ENCODE data around the gene WDR81. TPM values are rescaled to one million over a fixed set of nuclear protein-coding genes. Genes with fewer than 3 reads are reported as not detected.
"Not testable (repeated sequence)": the region's sequence is repeated elsewhere in the genome, so short reads cannot be mapped to it uniquely, and the experiment has no call there.

The WDR81 gene
- total and polyA plus RNA-seq, 2 donors (not counting 1 experiment from before 2014, with no cell fraction given), result 52.7 to 102 TPM

DNA sequence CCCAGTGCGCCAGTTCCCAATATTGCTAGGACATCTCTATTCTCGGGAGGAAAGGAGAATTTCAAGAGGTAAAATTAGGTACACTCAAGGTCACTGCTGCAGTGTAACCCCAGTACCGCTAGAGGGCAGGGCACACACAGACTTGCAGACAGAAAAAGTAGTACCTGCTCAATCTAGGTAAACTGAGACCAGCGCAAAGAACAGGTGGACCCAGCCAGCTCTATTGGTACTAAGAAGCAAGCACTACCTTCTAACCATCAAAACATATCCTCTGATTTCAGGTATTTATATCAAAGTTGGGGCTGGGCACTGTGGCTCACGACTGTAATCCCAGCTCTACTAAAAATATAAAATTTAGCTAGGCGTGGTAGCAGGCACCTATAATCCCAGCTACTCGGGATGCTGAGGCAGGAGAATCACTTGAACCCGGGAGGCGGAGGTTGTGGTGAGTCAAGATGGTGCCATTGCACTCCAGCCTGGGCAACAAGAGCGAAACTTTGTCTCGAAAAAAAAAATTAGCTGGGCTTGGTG, 3.6 kb upstream of the WDR81 start:
- Mint-ChIP-seq H3K27me3 (no peaks in the 10 kb centered on the region), H3K4me3 (peak overlapping the region; percentile 68), H3K9me3 (ENCODE audit: insufficient read depth) (no peaks in the 10 kb centered on the region), H3K27ac (peak overlapping the region; percentile 93), H3K4me1 (peaks cover 47% of the 10 kb centered on the region)
- H3K4me1 ChIP-seq (ENCODE audit: control insufficient read depth in 2 of 2, insufficient read depth in 2 of 2, low read length in 2 of 2), result peaks cover 35 to 61% of the 10 kb centered on the region in 2 donors
- 38% methylated on average over 8 of the region's 11 CpGs for WGBS (ENCODE audit: insufficient coverage)
- no peak overlapping the region for H3K4me3 ChIP-seq (ENCODE audit: control extremely low read depth in 1 of 5, extremely low read depth in 1 of 5, insufficient read depth in 1 of 5, low read depth in 2 of 5, low read length in 4 of 5)
- DNase-seq (peak; percentile 77), ATAC-seq (ENCODE audit: low read depth) (no peak)
- no peak overlapping the region for H3K4me2 ChIP-seq (replicated peaks; ENCODE audit: low read depth, low read length, poor library complexity, severe bottlenecking)
- no peak overlapping the region for H3K9ac ChIP-seq (ENCODE audit: low read length)
- H3K9me3 ChIP-seq (ENCODE audit: control extremely low read depth in 1 of 3, control insufficient read depth in 2 of 3, insufficient read depth in 1 of 3, low read length in 2 of 3), result no peaks in the 10 kb centered on the region
- peaks cover 13% of the 10 kb centered on the region for H3K79me2 ChIP-seq (ENCODE audit: control insufficient read depth, insufficient read depth, low read length)
- peaks cover 11% of the 10 kb centered on the region for H4K20me1 ChIP-seq (ENCODE audit: control insufficient read depth, insufficient read depth, low read length, poor library complexity, severe bottlenecking)
- POLR2A ChIA-PET, result interaction anchor here (0.7 to 5.5 kb wide), 5 partner anchors 11 to 144 kb away, joined by 3 to 59 read pairs (median 11); no protein-coding TSS in a partner anchor
- H3K27ac ChIP-seq (ENCODE audit: low read length in 2 of 2), result no peak overlapping the region
- CTCF ChIA-PET, result interaction anchor here (0.7 to 12.4 kb wide), 36 partner anchors 8 to 325 kb away, joined by 3 to 397 read pairs (median 5); partner anchors contain the start of genes RILP, RPA1, SERPINF1 and SMYD4
- TF ChIP-seq EZH2 (IDR thresholded peaks at IDR 0.05; ENCODE audit: borderline replicate concordance, insufficient read depth, low read depth, low read length, poor library complexity, severe bottlenecking), result no peak
- TF ChIP-seq, protein P1, sequence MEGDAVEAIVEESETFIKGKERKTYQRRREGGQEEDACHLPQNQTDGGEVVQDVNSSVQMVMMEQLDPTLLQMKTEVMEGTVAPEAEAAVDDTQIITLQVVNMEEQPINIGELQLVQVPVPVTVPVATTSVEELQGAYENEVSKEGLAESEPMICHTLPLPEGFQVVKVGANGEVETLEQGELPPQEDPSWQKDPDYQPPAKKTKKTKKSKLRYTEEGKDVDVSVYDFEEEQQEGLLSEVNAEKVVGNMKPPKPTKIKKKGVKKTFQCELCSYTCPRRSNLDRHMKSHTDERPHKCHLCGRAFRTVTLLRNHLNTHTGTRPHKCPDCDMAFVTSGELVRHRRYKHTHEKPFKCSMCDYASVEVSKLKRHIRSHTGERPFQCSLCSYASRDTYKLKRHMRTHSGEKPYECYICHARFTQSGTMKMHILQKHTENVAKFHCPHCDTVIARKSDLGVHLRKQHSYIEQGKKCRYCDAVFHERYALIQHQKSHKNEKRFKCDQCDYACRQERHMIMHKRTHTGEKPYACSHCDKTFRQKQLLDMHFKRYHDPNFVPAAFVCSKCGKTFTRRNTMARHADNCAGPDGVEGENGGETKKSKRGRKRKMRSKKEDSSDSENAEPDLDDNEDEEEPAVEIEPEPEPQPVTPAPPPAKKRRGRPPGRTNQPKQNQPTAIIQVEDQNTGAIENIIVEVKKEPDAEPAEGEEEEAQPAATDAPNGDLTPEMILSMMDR (IDR thresholded peaks at IDR 0.05), result peak; percentile 97
- no peaks in the 10 kb centered on the region for H3K27me3 ChIP-seq (replicated peaks in 1 of 4; ENCODE audit: control extremely low read depth in 1 of 4, control insufficient read depth in 3 of 4, insufficient read depth in 4 of 4, low read length in 3 of 4)
- H2AFZ ChIP-seq (ENCODE audit: insufficient read depth, low read depth, low read length, poor library complexity, severe bottlenecking), result no peak overlapping the region
- H3K36me3 ChIP-seq (replicated peaks in 1 of 2; ENCODE audit: control extremely low read depth in 1 of 2, control insufficient read depth in 1 of 2, extremely low read depth in 1 of 2, insufficient read depth in 2 of 2, low read length in 1 of 2), result no peaks in the 10 kb centered on the region
- intact Hi-C loops (cut with micrococcal nuclease), result loop anchor here (1.0 to 5.0 kb wide), 2 partner anchors 54 to 144 kb away; no protein-coding TSS in a partner anchor

- DNase-seq, result peak; percentile 62
- 68% methylated on average over 6 of the region's 8 CpGs for WGBS (ENCODE audit: insufficient coverage)
- intact Hi-C loops (cut with micrococcal nuclease), result loop anchor here (5.0 kb wide), 1 partner anchor 55 kb away; no protein-coding TSS in a partner anchor
- Mint-ChIP-seq H3K4me3 (peak overlapping the region; percentile 49), H3K27ac (peak overlapping the region; percentile 98), H3K4me1 (peaks cover 44% of the 10 kb centered on the region)
- peak overlapping the region; percentile 83 to 90 for H3K27ac ChIP-seq (ENCODE audit: low read length in 2 of 2)
- not testable (repeated sequence) for H3K27me3 Mint-ChIP-seq; H3K9me3 Mint-ChIP-seq (ENCODE audit: insufficient read depth); H2AFZ ChIP-seq (ENCODE audit: insufficient read depth, low read depth, low read length, poor library complexity, severe bottlenecking); H3K27me3 ChIP-seq (replicated peaks in 1 of 4; ENCODE audit: control extremely low read depth in 1 of 4, control insufficient read depth in 3 of 4, insufficient read depth in 4 of 4, low read length in 3 of 4); ATAC-seq (ENCODE audit: low read depth); H3K4me2 ChIP-seq (replicated peaks; ENCODE audit: low read depth, low read length, poor library complexity, severe bottlenecking); H3K9me3 ChIP-seq (ENCODE audit: control extremely low read depth in 1 of 3, control insufficient read depth in 2 of 3, insufficient read depth in 1 of 3, low read length in 2 of 3); H3K9ac ChIP-seq (ENCODE audit: low read length); H3K4me3 ChIP-seq (ENCODE audit: control extremely low read depth in 1 of 5, extremely low read depth in 1 of 5, insufficient read depth in 1 of 5, low read depth in 2 of 5, low read length in 4 of 5); H3K36me3 ChIP-seq (replicated peaks in 1 of 2; ENCODE audit: control extremely low read depth in 1 of 2, control insufficient read depth in 1 of 2, extremely low read depth in 1 of 2, insufficient read depth in 2 of 2, low read length in 1 of 2)
- peaks cover 22% of the 10 kb centered on the region for H4K20me1 ChIP-seq (ENCODE audit: control insufficient read depth, insufficient read depth, low read length, poor library complexity, severe bottlenecking)
- H3K4me1 ChIP-seq (ENCODE audit: control insufficient read depth in 2 of 2, insufficient read depth in 2 of 2, low read length in 2 of 2), result peaks cover 35 to 61% of the 10 kb centered on the region in 2 donors
- POLR2A ChIA-PET, result interaction anchor here (0.6 to 5.5 kb wide), 11 partner anchors 10 to 538 kb away, joined by 3 to 59 read pairs (median 4); partner anchors contain the start of genes RILP and SLC43A2
- H3K79me2 ChIP-seq (ENCODE audit: control insufficient read depth, insufficient read depth, low read length), result peaks cover 24% of the 10 kb centered on the region
- CTCF ChIA-PET, result interaction anchor here (0.7 to 12.4 kb wide), 32 partner anchors 9 to 453 kb away, joined by 3 to 397 read pairs (median 4); partner anchors contain the start of genes RILP, RPA1, SERPINF1 and SMYD4
Observed at GRCh38 chr17:1722022-1722421, 2.5 kb upstream of the WDR81 start.
